Stimulated activated CD8-positive, alpha-beta memory T cell treated with anti-CD3 and anti-CD28 coated beads, Interleukin-12 subunit alpha, Interleukin-12 subunit beta, amount 100 ng/mL, for 1 hour (primary cell): ENCODE measurements around the gene OTOP1.
A peak's percentile ranks its signal among the peaks of the same experiment; 100 is the strongest.
"Not testable (repeated sequence)": the region's sequence is repeated elsewhere in the genome, so short reads cannot be mapped to it uniquely, and the experiment has no call there.

Experiments used
- DNase-seq: peaks from one replicate; pipeline ENCODE4 v3.0.0-alpha.2; 2020; ENCODE audit warnings: low read depth

OTOP1 gene, protein sequence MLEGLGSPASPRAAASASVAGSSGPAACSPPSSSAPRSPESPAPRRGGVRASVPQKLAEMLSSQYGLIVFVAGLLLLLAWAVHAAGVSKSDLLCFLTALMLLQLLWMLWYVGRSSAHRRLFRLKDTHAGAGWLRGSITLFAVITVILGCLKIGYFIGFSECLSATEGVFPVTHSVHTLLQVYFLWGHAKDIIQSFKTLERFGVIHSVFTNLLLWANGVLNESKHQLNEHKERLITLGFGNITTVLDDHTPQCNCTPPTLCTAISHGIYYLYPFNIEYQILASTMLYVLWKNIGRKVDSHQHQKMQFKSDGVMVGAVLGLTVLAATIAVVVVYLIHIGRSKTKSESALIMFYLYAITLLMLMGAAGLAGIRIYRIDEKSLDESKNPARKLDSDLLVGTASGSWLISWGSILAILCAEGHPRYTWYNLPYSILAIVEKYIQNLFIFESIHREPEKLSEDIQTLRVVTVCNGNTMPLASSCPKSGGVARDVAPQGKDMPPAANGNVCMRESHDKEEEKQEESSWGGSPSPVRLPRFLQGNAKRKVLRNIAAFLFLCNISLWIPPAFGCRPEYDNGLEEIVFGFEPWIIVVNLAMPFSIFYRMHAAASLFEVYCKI

DNA sequence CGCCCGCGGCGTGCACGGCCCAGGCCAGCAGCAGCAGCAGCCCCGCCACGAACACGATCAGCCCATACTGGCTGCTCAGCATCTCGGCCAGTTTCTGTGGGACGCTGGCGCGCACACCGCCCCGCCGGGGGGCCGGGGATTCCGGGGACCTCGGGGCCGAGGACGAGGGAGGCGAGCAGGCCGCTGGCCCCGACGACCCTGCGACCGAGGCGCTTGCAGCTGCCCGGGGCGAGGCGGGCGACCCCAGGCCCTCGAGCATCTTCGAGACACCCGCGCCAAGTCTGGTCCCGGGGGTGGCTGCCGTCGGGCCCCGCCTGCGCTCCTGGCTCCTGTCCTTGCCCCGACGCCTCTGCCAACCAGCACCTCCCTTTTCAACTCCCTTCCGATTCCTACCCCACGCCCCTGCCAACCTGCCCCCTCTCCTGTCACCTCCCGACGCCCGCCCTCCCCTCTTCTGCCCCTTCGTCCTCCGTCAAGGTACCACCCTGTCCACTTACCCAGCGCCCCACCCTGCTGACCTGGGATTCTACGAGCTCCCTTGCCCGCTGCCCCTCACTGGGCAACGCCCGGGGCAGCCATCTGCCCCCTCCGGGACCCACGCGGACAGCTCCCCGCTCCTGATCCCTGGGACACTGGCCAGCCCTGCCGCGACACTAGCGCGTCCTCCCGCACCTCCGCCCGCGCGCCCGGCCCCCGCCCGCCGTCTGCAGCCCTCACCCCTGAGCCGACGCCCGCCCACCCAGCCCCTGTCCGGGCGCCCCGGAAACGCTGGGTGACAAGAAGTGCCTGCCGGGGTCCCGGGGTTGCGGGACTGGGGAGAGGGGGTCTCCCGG lies at the start of gene OTOP1:
Gene OTOP1, minus strand, starts transcription at position 324 of the 833 bp plus-strand sequence. Its CDS starts 65 bp downstream, at position 259.
- no peak for DNase-seq

DNA sequence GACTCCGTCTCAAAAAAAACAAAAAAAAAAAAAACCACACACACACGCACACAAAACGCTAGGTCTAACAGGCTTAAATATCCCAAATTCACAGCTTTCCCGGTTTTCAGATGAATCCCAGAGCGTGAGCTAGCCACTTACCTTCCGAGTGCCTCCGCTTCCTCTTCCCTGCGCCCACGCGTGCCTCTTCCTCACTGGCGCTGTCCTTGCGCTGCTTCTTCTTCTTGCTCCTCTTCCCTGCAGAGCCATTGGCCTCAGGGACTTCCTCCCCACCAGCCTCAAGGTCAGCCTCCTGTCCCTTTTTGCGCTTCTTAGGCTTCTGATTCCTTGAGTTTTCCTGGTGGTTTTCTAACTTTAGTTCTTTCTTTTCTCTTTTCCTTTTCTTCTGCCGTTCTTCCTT lies 47.5 kb upstream of the OTOP1 start:
- DNase-seq = no peak

DNA sequence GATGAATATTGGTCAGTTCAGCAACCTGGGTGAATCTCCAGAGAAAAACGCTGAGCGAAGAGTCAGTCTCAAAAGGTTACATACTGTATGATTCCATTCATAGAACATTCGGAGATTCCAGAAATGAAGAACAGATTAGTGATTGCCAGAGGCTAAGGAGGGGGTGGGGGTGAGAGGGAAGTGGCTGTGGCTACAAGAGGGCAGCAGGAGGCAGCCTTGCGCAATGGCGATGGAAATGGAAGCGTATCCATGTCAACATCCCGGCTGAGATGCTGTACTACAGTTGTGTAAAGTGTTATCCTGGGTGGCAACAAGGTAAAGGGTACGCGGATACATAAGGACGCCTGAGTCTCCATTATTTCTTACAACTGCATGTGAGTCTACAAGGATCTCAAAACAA lies 45.2 kb upstream of the OTOP1 start:
- DNase-seq = no peak

DNA sequence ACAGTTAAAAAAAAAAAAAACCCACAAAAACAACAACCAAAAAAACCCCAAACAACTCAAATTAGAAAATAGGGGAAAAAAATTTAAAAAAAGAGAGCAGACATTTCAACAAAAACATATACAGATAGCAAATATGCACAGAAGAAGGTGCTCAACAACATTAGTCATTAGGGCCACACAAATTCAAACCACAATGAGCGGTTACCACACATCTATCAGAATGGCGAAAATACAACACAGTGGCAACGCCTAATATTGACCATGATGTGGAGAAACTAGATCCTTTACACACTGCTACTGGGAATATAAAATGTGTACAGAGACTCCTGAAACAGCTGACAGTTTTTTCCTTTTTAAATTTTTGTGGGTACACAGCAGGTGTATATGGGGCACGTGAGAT lies 43.8 kb upstream of the OTOP1 start:
- DNase-seq = no peak

DNA sequence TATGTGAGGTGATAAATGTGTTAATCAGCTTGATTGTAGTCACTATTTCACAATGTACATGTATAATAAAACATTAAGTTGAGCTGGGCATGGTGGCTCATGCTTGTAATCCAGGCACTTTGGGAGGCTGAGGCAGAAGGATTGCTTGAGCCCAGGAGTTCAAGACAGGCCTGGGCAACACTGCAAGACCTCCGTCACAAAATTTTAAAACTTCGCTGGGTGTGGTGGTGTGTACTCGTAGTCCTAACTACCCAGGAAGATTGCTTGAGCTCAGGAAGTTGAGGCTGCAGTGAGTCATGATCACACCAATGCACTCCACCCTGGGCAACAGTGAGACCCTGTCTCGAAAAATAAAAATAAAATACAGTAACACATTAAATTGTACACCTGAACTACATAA lies 43.1 kb upstream of the OTOP1 start:
- peak; percentile 7 for DNase-seq

DNA sequence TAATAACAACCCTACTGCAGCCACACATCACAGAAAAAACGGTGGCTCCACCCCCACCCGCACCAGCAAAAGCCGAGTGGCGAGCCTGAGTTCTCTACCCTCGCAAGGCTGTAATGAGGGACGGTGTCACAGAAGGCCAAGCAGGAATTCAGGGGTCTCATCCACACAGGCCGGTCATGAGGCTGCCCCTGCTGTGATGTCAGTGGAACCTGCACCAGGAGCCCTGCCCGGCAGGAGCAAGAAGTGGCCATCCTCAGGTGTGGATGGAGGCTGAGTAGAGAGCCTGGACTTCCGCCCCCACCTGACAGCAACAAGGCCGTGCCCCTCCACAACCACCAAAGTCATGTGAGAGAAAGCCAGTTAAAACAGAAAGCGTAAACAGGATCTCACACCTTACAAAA lies 42.6 kb upstream of the OTOP1 start:
- DNase-seq = peak; percentile 18

DNA sequence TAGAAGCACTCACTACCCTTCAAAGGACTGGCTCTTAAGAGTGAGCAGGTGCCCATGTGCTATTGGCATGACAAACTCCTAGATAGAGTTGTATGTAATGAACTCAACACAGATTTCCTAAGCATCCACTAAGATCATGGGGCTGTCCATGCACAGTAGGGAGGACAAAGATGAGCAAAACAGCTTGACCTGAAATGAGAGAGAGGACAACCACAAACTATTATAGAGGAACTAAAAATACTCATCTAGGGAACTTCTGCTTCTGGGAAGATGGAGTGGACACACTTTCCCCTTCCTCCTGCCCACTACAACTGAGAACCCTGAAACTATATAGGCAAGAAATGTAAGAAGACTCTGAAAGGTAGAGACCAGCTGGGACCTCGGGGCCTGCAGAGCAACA lies 42.0 kb upstream of the OTOP1 start:
- no peak for DNase-seq

DNA sequence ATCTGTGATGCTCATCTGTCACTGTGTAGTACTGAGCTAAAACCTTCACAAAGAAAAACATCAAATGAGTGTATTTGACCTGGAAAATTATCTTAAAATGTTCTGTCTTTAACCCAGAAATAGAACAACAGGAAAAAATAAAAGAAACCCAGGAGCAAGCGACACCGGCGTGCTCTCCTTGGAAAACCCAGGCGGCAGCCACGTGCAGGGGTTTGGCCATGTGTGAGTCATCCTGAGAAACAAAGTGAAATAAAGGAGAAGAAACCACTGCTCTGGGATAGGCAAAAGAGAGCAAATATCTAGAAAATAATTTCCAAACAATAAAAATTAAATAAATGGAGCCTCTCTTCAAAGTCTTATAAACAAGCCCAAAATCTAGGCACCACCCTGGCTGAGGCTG lies 41.3 kb upstream of the OTOP1 start:
- no peak for DNase-seq

DNA sequence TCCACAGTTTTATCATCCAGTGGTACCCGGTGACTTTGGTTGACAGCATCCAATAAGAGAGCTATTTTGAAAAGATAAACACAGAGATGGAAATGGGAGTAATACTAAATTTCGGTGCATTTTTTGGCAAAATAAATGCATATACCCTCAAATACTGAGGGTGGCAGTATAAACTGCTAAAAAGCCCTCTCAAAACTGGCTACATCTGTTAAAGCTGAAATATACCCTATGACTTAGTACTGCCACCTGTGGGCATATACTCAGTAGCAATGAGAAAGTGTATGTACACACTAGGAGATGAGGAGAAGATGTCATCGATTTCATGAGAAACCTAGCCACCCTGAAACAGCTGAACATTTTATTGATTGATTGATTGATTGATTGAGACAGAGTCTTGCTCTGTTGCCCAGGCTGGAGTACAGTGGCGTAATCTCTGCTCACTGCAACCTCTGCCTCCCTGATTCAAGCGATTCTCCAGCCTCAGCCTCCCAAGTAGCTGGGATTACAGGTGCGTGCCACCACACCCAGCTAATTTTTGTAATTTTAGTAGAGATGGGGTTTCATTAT lies 33.5 kb upstream of the OTOP1 start:
- no peak for DNase-seq

DNA sequence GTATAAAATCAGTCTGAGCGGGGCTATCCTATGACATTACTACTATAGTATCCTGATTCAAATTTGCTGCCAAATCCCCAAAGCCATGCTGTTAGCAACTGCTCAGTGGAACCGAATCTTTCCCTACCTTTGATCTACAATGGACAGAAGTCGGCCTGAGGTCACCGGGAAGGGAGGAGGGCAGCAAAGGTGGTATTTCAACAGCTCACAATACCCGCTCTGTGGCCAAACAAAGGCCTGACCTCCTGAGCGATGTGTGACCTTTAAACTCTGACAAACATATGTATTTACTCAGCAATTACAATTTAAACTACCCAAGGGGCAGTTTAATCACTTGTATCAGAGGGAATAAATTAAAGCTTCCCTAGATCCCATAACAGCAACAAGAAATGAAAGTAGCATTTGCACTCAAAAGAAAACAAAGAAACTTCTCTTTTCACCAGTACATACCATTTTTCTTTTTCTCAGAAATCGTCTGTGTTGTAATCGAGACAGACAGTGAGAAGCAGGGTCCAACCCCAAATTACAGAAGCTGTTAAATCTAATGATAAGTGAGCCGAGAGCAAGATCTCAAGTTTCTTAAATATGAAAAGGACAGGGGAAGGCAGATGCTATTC lies 32.9 kb upstream of the OTOP1 start:
- DNase-seq = no peak

DNA sequence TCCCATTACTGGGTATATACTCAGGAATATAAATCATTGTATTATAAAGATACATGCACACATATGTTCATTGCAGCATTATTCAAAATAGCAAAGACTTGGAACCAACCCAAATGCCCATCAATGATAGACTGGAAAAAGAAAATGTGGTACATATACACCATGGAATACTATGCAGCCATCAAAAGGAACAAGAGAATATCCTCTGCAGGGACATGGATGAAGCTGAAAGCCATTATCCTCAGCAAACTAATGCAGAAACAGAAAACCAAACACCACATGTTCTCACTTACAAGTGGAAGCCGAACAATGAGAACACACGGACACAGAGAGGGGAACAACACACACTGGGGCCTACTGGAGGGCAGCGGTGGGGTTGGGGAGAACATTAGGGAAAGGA lies 31.0 kb upstream of the OTOP1 start:
- not testable (repeated sequence) for DNase-seq

DNA sequence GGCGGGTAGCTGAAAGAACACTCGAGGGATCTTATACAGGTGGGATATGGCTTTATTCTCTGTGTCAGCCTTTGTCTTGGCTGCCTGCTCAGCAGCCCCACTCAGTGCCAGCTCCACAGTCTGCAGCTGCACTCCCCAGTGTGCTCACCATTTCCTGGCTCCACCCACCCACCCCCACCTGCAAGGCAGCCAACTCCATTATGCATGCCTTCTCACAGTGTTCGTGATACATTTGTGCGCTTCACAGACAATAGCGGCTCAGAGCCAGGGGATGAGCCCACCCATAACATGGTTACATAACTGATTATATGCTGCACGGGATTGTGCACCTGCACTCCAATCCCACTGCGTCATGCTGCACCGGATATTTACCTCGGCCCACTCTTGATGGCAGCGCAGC lies 30.1 kb upstream of the OTOP1 start:
- DNase-seq = no peak

DNA sequence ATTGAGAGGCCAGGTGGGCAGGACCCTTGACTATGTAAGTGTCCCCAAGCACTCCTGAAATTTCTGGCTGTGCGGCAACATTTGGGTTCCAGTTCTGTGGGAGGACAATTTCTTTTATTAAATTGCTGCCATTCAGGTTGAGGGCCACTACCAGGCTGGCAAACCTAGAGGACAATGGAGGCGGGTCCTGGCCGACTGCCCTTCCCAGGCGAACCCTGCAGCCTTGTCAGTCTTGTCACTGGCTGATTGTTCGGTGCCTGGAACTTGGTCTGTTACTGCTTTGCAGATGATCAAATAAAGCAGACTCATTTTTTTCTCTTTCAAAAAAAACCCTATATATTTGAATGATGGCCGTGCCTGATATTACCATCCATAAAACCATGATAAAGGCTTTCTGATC lies 27.9 kb upstream of the OTOP1 start:
- no peak for DNase-seq

DNA sequence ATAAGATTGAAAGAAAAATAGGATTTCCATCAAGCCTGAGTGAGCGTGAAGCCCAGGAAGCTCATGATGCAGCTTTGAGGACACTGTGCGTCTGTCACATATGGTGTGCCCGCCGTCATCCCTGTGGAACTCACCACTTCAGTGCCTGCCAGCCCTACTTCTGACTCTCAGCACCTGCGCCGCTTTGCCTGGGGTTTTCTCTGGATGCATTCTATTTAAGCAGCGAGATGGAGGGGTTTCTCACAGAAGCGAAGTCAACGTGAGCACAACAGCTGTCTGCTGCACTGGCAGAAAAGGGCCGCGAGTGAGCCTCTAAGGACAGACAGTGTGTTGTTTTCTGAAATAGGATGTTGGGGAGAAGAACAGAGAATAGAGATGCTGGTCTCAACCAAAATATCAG lies 27.5 kb upstream of the OTOP1 start:
- no peak for DNase-seq

DNA sequence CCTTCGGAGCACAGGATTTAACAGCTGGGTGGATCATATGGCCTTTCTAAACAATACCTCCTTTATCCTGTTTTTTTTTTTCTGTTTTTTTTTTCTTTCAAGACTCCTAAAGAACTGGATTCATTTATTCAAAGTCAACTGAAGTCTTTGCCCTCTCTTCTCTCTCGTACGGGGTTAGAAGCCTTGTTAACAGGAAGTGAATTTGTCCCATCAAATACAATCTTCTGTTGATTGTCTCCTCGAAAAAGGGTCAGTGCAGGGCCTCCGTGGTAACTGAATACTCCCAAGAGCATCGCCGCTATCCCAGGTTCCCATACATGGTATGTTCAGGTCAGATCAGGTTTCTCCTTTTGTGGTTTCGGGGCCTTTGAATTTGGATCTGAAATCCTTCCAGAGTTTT lies 23.1 kb upstream of the OTOP1 start:
- DNase-seq = no peak

DNA sequence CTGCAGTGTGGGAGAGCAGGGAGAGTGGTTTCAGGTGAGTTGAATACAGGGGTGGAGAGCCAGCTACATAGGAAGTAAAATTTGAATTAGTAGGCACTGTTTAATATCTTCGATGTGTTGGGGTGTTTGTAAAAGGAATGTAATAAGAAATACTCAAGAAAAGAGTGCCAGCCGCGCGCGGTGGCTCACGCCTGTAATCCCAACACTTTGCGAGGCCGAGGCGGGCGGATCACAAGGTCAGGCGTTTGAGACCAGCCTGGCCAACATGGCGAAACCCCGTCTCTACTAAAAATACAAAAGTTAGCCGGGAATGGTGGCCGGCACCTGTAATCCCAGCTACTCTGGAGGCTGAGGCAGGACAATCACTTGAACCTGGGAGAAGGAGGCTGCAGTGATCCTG lies 22.6 kb upstream of the OTOP1 start:
- DNase-seq = not testable (repeated sequence)

DNA sequence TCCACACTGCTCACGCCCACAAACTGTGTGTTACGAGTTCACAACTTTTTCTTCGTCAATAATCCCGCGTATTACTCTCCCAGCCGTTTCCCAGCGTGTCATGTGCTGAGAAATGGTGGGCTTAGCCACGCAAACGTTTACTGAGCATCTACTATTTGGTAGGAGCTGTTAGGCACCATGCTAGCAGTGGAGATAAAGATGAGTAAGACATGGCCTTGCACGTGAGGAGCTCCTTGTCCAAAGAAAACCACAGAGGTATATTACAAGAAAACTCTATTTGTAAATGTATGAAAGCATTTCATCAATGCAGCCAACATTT lies 22.1 kb upstream of the OTOP1 start:
- DNase-seq = no peak

DNA sequence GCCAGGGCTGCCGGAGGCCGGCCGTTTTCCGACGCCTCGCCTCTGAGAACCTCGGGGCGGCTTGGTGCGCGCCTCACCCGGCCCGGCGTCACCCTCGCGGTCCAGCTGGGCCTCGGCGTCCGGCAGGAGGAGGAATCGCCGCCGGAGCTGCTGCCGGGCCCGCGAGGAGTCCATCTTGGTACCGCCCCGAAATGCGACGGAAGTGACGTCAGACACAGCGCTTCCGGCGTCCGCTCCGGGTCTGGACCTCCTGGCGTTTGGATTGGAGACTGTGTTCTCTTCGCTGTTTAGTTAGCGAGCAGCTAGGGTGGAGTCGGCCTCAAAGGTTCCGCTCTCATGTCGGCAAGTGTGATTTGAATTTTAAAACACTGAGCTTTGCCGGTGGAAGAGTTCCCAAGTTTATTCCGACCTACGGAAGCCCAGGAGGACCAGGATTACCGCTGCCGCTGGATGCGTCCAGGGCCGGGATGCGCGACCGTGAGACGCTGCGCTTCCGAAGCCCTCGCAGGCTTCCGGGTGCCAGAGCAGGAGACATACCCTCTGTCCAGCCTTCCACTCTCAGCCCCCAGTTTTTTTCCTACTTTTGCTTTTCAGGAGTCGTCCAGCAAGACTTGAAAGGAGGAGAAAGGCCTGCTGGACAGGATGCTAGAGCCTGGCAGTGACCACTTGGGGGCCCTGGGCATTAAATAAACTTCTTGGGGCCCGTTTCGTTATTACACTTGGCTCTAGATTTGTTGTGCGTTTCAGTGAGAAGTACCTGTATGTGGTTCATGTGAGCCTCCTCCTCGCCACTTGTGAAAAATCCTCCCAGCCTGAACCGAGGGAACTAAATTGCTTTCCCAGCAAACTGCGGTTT lies 21.5 kb upstream of the OTOP1 start, which contains the start of gene TMEM128:
Gene TMEM128, minus strand, starts transcription at position 195 of the 856 bp plus-strand sequence. Its CDS starts 21 bp downstream, at position 174.
- peak; percentile 86 for DNase-seq

DNA sequence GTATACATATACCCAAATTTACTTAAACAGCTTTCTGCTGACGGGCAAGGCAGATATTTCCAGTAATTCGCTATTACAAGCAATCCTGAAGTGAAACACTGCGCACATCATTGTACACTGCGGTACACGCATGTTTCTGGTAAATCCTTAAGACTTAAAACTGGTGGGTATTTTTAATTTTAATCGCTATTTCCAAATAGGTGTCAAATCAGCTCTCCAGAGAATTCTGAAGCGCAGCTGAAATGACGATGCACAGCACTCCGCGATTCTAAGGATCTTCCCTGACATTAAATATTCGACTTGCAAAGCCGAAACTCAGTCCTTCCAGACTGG lies 20.9 kb upstream of the OTOP1 start:
- DNase-seq = no peak

DNA sequence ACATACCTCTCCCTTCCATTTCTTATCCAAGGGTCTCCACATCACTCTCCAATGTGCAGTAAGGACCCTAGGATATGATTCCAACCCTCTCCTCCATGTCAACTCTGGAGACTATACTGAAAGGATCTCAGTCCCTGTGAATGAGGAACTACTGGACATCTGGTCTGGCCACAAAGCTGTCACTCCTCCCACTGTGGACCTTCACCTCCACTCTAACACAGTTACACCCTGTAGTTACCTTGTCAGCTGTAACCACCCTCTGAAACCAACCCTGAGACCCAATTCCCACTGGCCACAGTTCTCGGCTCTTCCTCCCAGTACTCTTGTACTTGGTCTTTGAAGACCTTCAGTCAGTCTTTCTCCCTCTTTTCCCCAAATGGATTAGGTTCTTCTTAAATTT lies 18.4 kb upstream of the OTOP1 start:
- no peak for DNase-seq

DNA sequence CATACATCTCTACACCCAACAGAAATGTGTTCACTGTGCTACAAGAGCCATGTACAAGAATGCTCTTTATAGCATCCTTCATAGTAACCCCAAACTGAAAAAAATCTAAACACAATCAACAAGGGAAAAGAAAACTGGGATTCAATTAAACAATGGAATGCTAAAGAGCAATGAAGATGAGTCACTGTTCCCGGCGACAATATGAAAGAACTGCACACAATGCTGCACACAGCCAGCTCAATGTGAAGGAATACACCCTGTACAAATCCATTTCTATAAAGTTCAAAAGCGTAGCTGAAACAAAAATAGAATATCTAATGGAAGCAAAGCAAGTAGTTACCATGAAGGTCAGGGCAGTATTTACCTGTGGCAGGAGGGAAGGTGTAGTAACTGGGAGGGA lies 12.8 kb upstream of the OTOP1 start:
- not testable (repeated sequence) for DNase-seq
